ENCODE measurements around the gene ZBTB44. TPM values are rescaled to one million over a fixed set of nuclear protein-coding genes. Genes with fewer than 3 reads are reported as not detected.
"Not testable (repeated sequence)": the region's sequence is repeated elsewhere in the genome, so short reads cannot be mapped to it uniquely, and the experiment has no call there.

Gene ZBTB44
- total RNA-seq, 1 donor from 2014 or later, result 70.7 TPM

GRCh38 chr11:130243816-130244215 lies 70.9 kb downstream of the ZBTB44 start:
- no peak overlapping the region for H3K4me3 ChIP-seq
- peaks cover 9% of the 10 kb centered on the region for H3K4me1 ChIP-seq
- no peak for DNase-seq (ENCODE audit: extremely low spot score in 2 of 2)
- no peaks in the 10 kb centered on the region for H3K9me3 ChIP-seq
- H3K27me3 ChIP-seq, result no peaks in the 10 kb centered on the region
- no peak overlapping the region for H3K27ac ChIP-seq
- no peak for TF ChIP-seq POLR2A (IDR thresholded peaks at IDR 0.05)
- no peak for TF ChIP-seq CTCF (IDR thresholded peaks at IDR 0.05)
- TF ChIP-seq POLR2AphosphoS5 (IDR thresholded peaks at IDR 0.05; ENCODE audit: insufficient read depth in 1 of 2, low read depth in 1 of 2), result no peak
- H3K36me3 ChIP-seq, result no peaks in the 10 kb centered on the region
- intact Hi-C loops (cut with DNase I), result no loop called here

GRCh38 chr11:130241713-130242112 lies 73.0 kb downstream of the ZBTB44 start:
- H3K4me1 ChIP-seq, result peaks cover 3% of the 10 kb centered on the region
- TF ChIP-seq CTCF (IDR thresholded peaks at IDR 0.05) (no peak), POLR2A (IDR thresholded peaks at IDR 0.05) (no peak), POLR2AphosphoS5 (IDR thresholded peaks at IDR 0.05; ENCODE audit: insufficient read depth in 1 of 2, low read depth in 1 of 2) (no peak)
- no peaks in the 10 kb centered on the region for H3K27me3 ChIP-seq
- no peaks in the 10 kb centered on the region for H3K9me3 ChIP-seq
- intact Hi-C loops (cut with DNase I), result no loop called here
- no peak overlapping the region for H3K27ac ChIP-seq
- no peak overlapping the region for H3K4me3 ChIP-seq
- peaks cover 0 to 18% of the 10 kb centered on the region in 2 donors for H3K36me3 ChIP-seq
- DNase-seq (ENCODE audit: extremely low spot score in 2 of 2), result no peak

GRCh38 chr11:130237282-130238006 lies 77.3 kb downstream of the ZBTB44 start:
- Histone ChIP-seq H3K4me1 (no peaks in the 10 kb centered on the region), H3K36me3 (peaks cover 0 to 30% of the 10 kb centered on the region in 2 donors)
- TF ChIP-seq CTCF (IDR thresholded peaks at IDR 0.05) (no peak), POLR2A (IDR thresholded peaks at IDR 0.05) (no peak), POLR2AphosphoS5 (IDR thresholded peaks at IDR 0.05; ENCODE audit: insufficient read depth in 1 of 2, low read depth in 1 of 2) (no peak)

GRCh38 chr11:130234315-130234714 lies 80.4 kb downstream of the ZBTB44 start:
- TF ChIP-seq CTCF (IDR thresholded peaks at IDR 0.05) (no peak), POLR2AphosphoS5 (IDR thresholded peaks at IDR 0.05; ENCODE audit: insufficient read depth in 1 of 2, low read depth in 1 of 2) (no peak), POLR2A (IDR thresholded peaks at IDR 0.05) (no peak)

More at GRCh38 chr11:130237282-130238006, 77.3 kb downstream of the ZBTB44 start:
- Histone ChIP-seq H3K4me3 (no peak overlapping the region), H3K9me3 (no peaks in the 10 kb centered on the region), H3K27me3 (no peaks in the 10 kb centered on the region), H3K27ac (no peak overlapping the region)
- intact Hi-C loops (cut with DNase I), result no loop called here
- DNase-seq (ENCODE audit: extremely low spot score in 2 of 2), result no peak

GRCh38 chr11:130233888-130234287 lies 80.8 kb downstream of the ZBTB44 start:
- DNase-seq (ENCODE audit: extremely low spot score in 2 of 2); H3K9me3 ChIP-seq; H3K4me3 ChIP-seq; H3K27ac ChIP-seq; H3K27me3 ChIP-seq; H3K4me1 ChIP-seq; intact Hi-C loops (cut with DNase I): not testable (repeated sequence)
- H3K36me3 ChIP-seq, result peaks cover 0 to 30% of the 10 kb centered on the region in 2 donors

More at GRCh38 chr11:130234315-130234714, 80.4 kb downstream of the ZBTB44 start:
- no peak overlapping the region for H3K27ac ChIP-seq
- H3K27me3 ChIP-seq, result no peaks in the 10 kb centered on the region
- H3K4me3 ChIP-seq, result no peak overlapping the region
- H3K36me3 ChIP-seq, result peaks cover 0 to 30% of the 10 kb centered on the region in 2 donors
- H3K4me1 ChIP-seq, result no peaks in the 10 kb centered on the region
- intact Hi-C loops (cut with DNase I), result no loop called here
- DNase-seq (ENCODE audit: extremely low spot score in 2 of 2), result no peak
- no peaks in the 10 kb centered on the region for H3K9me3 ChIP-seq

- peaks cover 0 to 30% of the 10 kb centered on the region in 2 donors for H3K36me3 ChIP-seq
- DNase-seq (ENCODE audit: extremely low spot score in 2 of 2); intact Hi-C loops (cut with DNase I); H3K4me1 ChIP-seq; H3K9me3 ChIP-seq; H3K27ac ChIP-seq; H3K27me3 ChIP-seq; H3K4me3 ChIP-seq: not testable (repeated sequence)
These were observed 81.2 kb downstream of the ZBTB44 start for GRCh38 chr11:130233486-130233885.
